Germinal center (tissue), 1 donor: ENCODE data around the gene KAT14.
"Not testable (repeated sequence)": the region's sequence is repeated elsewhere in the genome, so short reads cannot be mapped to it uniquely, and the experiment has no call there.

ENCODE experiments used
- DNase-seq: peaks from one replicate; pipeline ENCODE4 v3.0.0; 2012; ENCODE audit warnings: mixed read lengths, low spot score

KAT14 gene

DNA sequence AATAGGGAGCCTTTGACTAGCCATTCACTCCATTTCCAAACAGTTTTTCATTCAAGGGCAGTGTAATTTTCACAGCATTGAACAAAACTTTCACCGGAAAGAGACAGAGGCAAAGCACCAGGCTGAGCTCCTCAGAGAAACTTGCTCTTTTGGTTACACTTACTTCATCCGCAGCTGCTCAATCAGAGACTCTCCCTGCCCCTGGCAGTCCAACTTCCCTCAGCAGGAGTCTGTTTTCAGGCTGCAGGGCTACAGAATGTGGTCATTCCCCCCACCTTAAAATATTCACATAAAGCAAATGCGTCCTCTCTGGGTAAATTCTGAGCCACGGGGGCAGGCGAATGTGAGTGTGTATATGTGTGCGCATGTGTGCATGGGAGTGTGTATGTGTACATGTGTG is 80.6 kb downstream of the KAT14 start:
- no peak for DNase-seq

GRCh38 chr20:18223409-18223808 is 85.7 kb downstream of the KAT14 start:
- DNase-seq, result no peak

DNA sequence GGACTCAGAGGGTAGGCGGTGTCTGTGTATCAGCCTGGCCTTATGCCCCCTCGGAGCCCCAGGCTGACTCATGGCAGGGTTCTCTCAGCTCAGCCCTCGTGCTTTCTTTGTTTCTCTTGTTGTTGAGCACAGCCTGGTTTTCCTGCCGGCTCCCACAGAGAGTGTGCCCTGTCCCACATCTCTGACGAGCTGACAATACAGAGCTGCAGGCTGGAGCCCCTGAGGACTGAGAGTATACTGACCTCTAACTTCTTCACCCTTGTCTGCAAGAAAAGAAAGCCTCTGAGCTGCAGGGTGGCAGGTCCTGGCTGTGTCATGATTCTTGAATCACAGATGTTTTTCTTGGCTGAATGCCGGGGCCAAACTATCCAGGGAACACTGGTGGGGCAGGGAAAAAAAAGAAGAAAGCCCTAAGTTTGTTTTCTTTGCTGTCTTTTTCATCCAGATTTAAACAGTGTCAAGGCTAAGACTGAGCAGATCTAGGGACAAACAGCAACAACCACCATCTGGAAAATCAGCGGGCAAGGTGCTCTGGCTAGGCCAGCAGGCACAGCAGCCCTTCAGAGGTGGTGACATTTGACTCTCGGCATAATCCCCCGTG is 87.4 kb downstream of the KAT14 start:
- no peak for DNase-seq

- no peak for DNase-seq
Observed at GRCh38 chr20:18225632-18226031, 88.0 kb downstream of the KAT14 start.

GRCh38 chr20:18226741-18227140 is 89.1 kb downstream of the KAT14 start:
- DNase-seq, result not testable (repeated sequence)

GRCh38 chr20:18233408-18233943 is 95.8 kb downstream of the KAT14 start:
- no peak for DNase-seq
